Measurements from ENCODE around the gene FAT1.

GRCh38 chr4:186627226-186627865 lies 96.3 kb downstream of the FAT1 start:
- TF ChIP-seq CTCF (conservative IDR thresholded peaks at IDR 0.05) (no peak), ZFX (IDR thresholded peaks at IDR 0.05) (no peak)

Data from C4-2B (cell line).